Activated effector memory CD4-positive, alpha-beta T cell treated with Interleukin-2 at 50 U/mL for 16 hours (primary cell): ENCODE measurements around the gene CZIB.
A peak's percentile ranks its signal among the peaks of the same experiment; 100 is the strongest.

Source experiments
- DNase-seq: peaks from one replicate; pipeline ENCODE4 v3.0.0-alpha.2; 2020

The CZIB gene

GRCh38 chr1:53220171-53220961 is at the start of gene CZIB:
CZIB (minus strand) TSS chr1:53220634; CDS start chr1:53220575, 59 bp downstream.
- DNase-seq, result peak; percentile 90

- no peak for DNase-seq
Observed at GRCh38 chr1:53270107-53270506, 49.7 kb upstream of the CZIB start.

GRCh38 chr1:53267761-53268160 is 47.3 kb upstream of the CZIB start:
- DNase-seq, result no peak

DNA sequence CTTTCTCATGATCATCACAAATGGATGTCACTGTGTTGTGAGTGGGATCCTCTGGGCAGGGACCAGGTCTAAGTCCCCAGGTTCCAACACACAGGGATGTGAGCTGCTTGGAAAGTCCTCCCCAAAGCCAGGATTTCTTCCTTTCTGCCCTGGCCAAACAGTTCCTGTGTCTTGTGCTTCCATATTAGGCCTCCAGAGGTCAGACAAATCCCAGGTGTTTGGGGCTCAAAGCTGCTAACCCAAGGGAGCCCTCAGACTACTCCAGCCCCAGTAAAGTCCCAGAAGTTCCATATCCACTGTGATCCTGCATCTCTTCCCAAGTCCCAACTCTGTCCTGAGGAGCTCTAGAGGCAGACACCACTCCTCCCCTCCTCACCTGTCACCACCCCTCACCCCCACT is 45.6 kb upstream of the CZIB start:
- no peak for DNase-seq

DNA sequence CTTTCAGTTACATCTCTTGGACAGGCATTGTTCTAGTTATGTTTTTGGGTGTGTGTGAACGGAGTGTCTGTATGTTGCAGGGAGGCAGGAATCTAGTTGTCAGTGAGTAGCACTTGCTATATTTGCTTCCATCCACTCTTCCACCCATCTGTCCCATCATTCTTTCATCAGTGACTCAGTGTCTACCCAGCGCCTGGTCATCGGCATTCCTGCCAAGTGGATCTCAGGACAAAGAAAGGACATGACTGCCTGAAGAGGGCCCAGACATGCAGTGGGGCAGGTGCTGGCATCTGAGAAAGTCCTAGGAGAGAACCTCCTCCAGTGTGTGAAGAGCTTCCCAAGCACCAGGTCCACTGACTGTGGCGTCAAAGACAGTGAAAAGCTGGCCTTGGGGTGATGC is 45.1 kb upstream of the CZIB start:
- no peak for DNase-seq

GRCh38 chr1:53264048-53264447 is 43.6 kb upstream of the CZIB start:
- no peak for DNase-seq

- DNase-seq, result no peak
Observed at GRCh38 chr1:53262000-53262399, 41.6 kb upstream of the CZIB start.

GRCh38 chr1:53260631-53261247 is 40.3 kb upstream of the CZIB start:
- DNase-seq, result no peak

DNA sequence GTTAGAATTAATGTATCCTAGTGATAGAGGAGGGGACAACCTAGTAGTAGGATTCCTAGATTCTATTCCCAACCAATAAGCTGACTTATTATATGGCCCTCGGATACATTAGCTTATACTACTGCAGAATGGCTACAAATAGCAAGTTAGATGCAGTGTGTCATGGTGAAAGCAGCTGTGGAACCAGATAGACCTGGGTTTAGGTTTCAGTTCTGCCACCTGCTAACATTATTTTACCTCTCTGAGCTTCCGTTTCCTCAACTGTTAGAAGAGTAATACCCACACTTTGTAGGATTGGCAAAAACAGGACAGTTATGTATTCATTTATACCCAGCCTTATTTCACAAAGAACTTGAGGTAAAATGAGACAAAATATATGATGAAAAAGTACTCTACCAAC is 39.5 kb upstream of the CZIB start:
- no peak for DNase-seq

GRCh38 chr1:53258216-53258615 is 37.8 kb upstream of the CZIB start:
- DNase-seq, result no peak

GRCh38 chr1:53257454-53258081 is 37.1 kb upstream of the CZIB start:
- DNase-seq, result no peak

DNA sequence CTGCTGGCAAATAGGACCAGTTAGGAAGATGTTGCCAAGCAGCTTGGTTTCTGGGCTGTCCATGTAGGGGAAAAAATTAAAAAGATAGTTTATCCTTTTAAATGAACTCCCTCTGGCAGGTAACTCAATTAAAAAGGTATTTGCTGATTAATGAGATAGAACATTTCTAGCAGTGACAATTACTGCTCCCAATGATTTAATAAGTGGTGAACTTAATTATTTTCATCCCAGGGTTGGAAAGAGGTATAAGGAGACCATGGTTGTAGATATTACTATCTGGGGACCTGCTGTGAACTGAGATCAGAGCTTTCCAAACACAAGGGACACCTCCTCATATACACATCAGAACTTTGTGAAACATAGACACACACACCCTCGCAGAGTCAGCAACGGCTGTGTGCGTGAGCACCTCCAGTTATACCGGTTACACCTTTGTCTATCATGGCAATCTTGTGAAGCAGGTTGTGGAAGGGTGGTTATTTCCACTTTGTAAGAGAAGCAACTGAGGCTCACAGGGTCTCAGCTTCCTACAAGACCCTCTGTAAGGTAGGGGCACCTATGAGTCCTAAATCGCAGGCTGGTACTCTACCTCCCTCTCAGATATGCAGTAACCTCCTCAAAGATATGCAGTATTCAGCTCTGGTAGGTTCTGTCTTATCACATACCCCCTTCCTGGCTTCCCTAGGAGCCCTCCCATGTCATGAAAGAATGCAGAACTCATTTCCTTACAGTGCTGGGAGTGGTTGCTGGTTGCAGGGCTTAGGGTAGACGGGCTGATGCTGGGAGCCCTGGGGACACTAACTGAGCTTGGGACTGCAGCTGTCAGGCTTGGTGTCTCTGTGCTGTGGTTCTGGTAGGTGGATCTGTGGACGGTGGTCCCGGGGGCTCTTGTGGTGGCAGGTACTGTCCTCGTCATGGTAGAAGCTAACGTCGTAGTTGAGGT is 36.3 kb upstream of the CZIB start:
- no peak for DNase-seq

GRCh38 chr1:53255031-53255430 is 34.6 kb upstream of the CZIB start:
- no peak for DNase-seq

- no peak for DNase-seq
Observed at GRCh38 chr1:53254011-53254640, 33.7 kb upstream of the CZIB start.

- no peak for DNase-seq
Observed at GRCh38 chr1:53250325-53250724, 29.9 kb upstream of the CZIB start.

DNA sequence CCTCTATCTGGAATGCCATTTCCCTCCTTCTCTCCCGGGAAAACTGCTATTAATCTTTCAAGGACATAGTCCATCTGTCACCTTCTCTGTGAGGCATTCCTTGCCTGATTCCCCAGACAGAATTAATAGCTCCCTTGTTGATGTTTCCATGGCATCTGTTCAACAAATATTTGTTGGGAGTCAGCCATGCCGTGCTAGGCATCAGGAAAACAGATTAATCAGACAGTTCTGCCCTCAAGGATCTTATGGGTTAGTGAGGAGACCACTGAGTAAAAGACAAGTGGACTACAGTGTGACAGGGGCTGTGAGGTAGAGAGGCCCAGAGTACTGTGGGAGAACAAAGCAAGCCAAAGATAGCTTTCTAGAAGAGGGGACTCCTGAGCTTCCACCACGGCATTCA is 29.3 kb upstream of the CZIB start:
- DNase-seq, result no peak

DNA sequence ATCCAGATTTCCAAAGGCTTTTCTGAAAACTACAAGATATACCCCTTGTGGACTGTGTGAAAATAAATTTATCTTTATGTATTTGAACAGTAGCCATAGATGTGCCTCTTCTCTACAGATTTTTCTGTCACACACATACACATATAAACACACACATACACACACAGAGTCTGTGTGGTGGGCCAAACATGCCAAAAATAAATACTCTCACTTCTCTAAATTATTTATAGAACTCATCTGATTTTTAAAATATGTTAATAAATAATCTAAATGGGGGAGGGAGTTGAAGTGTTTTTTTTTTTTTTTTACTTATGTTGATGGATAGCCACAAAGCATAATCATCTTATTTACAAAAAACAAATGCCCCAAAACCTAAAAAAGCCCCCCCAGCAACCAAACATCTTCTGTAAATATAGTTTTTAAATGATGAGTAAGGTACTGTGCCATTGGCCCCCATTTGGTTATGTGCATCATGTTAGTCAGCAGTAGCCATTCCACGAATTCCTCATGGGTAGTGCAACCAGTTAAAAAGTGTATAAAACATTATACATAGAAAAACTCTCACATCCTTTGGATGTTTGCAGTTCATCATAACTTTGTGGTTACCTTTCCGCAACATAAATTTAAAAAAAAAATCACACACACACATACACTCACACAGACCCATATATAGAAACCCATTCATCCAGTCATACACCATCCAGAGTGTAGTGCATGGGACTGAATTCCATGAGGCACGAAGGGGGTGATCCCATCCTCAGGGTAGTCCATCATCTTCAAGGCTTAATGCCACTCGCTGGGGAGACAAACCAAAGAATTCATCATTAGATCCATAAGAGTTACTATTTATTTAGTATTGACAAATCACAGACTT is 26.1 kb upstream of the CZIB start:
- no peak for DNase-seq

- DNase-seq, result no peak
Observed at GRCh38 chr1:53244141-53244540, 23.7 kb upstream of the CZIB start.

DNA sequence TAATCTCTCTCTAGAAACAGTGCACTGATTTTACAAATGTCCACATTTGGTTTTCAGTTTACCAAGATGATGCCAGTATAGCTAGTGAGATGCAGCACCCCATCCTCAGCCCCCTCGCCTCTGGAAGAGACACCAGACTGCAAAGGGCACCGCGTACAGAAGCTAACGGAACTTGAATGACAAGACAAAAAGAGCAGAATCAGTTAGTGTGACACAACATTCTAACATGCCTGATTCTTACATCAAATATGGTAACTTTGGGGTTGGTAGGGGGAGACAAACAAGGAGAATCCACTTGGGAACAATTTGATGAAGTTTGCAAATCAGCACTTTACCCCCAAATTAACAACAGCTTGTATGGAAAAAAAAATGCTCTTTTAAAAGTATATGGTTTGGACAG is 21.9 kb upstream of the CZIB start:
- no peak for DNase-seq

DNA sequence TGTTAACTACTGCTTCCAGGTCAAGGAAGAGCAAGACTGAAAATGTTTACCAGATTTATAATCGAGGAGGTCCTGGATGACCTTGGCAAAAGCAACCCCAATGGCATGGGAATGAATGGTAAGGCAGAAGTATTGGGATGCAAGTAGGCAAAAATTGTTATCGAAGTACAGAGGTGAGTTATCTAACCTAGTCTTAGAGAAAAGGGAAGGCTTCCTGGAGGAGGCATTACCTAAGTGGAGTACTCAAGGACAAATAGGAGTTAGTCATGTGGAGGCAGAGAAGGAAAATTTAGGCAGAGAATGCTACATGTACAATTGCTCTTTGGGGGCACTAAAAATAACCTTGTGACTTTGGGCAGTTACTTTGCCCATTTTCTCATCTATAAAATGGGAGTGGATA is 21.4 kb upstream of the CZIB start:
- DNase-seq, result no peak
